GM15510 (cell line): ENCODE data around the gene RAB6B.

Source experiments
- POLR2A ChIP-seq: IDR thresholded peaks from 3 replicates; pipeline ENCODE4 v1.6.1; 2011; ENCODE audit warnings: borderline replicate concordance; ENCODE audit not compliant: insufficient read length; ENCODE audit errors: extremely low read depth

RAB6B gene

GRCh38 chr3:133783762-133784161 lies 111.9 kb downstream of the RAB6B start:
- TF ChIP-seq POLR2A: no peak

GRCh38 chr3:133782454-133782853 lies 113.2 kb downstream of the RAB6B start:
- no peak for TF ChIP-seq POLR2A

GRCh38 chr3:133781570-133781969 lies 114.1 kb downstream of the RAB6B start:
- TF ChIP-seq POLR2A: no peak

- TF ChIP-seq POLR2A: no peak
Observed at GRCh38 chr3:133779626-133780203, 116.0 kb downstream of the RAB6B start.

GRCh38 chr3:133777807-133778568 lies 117.7 kb downstream of the RAB6B start:
- TF ChIP-seq POLR2A: no peak

- TF ChIP-seq POLR2A: no peak
Observed at GRCh38 chr3:133776794-133777438, 118.8 kb downstream of the RAB6B start.

- TF ChIP-seq POLR2A: no peak
Observed at GRCh38 chr3:133775835-133776234, 119.8 kb downstream of the RAB6B start.

- TF ChIP-seq POLR2A: no peak
Observed at GRCh38 chr3:133775309-133775708, 120.4 kb downstream of the RAB6B start.
